Upper lobe of right lung (tissue), 1 donor: ENCODE measurements around the gene CTNNA1. TPM values are rescaled to one million over a fixed set of nuclear protein-coding genes. Genes with fewer than 3 reads are reported as not detected.

ENCODE experiments used
- ATAC-seq: fragments of 200-7000 bp; cut with Tn5 transposase; one replicate; pipeline ENCODE4 v1.9.1; 2020; ENCODE audit warnings: mild to moderate bottlenecking, moderate library complexity
- DNase-seq: peaks from one replicate; pipeline ENCODE4 v3.0.0-alpha.2; 2020
- H3K27ac ChIP-seq: fragments of 200-600 bp; one replicate; pipeline ENCODE4 v1.8.0; 2022
- H3K27me3 ChIP-seq: fragments of 200-600 bp; one replicate; pipeline ENCODE4 v1.8.0; 2022; ENCODE audit warnings: mild to moderate bottlenecking
- H3K36me3 ChIP-seq: fragments of 200-600 bp; one replicate; pipeline ENCODE4 v1.8.0; 2022
- H3K4me1 ChIP-seq: fragments of 200-600 bp; one replicate; pipeline ENCODE4 v1.8.0; 2022
- H3K4me3 ChIP-seq: fragments of 200-600 bp; one replicate; pipeline ENCODE4 v1.8.0; 2022; ENCODE audit warnings: mild to moderate bottlenecking
- H3K9me3 ChIP-seq: fragments of 200-600 bp; one replicate; pipeline ENCODE4 v1.8.0; 2022
- intact Hi-C: fragments of 100-400 bp; cut with DNase I; formaldehyde crosslinking; loops from one replicate; pipeline ENCODE4 v1.11.0; 2022
- total RNA-seq: library from RNA; stranded (reverse); fragmentation: NEBNext Ultra II Directional; extraction: Animal tissue kit (Norgen Biotek cat#: 25700); gene quantifications from one replicate; pipeline ENCODE4 v1.2.1, GENCODE V29; 2021
- TF ChIP-seq, protein P1 (sequence below): fragments of 200-600 bp; IDR thresholded peaks from one replicate; pipeline ENCODE4 v1.8.0; 2022; ENCODE audit warnings: antibody characterized with exemption
- donor health status: DM: no; HTN: yes; CAD: no; lungs with severe emphysema.

CTNNA1 gene
- total RNA-seq, 1 donor from 2014 or later, result 362 TPM

DNA sequence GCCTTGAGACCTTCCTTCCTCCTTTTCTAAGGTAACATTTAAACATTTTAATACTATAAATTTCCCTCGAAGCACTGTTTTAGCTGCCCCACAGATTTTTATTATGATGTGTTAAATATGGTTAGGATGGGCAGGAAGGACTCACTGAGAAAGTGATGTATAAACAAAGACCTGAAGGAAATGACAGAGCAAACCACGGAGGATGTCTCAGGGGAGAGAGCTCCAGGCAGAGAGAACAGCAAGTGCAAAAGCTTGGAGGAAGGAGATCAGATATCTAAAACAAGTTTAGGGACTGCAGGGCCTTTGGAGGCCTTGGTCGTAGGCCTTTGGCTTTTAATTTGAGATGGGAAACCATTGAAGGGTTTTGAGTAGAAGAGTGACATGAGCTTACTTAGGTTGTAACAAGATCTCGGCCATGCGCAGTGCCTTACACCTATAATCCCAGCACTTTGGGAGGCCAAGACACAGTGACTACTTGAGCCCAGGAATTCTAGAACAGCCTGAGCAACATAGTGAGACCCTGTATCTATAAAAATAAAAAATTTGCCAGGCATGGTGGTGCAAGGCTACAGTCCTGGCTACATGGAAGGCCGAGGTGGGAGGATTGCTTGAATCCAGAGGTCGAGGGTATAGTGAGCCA lies 157.4 kb downstream of the CTNNA1 start:
- H3K27me3 ChIP-seq, result no peaks in the 10 kb centered on the region
- DNase-seq (no peak), ATAC-seq (no peak)
- TF ChIP-seq, protein P1, sequence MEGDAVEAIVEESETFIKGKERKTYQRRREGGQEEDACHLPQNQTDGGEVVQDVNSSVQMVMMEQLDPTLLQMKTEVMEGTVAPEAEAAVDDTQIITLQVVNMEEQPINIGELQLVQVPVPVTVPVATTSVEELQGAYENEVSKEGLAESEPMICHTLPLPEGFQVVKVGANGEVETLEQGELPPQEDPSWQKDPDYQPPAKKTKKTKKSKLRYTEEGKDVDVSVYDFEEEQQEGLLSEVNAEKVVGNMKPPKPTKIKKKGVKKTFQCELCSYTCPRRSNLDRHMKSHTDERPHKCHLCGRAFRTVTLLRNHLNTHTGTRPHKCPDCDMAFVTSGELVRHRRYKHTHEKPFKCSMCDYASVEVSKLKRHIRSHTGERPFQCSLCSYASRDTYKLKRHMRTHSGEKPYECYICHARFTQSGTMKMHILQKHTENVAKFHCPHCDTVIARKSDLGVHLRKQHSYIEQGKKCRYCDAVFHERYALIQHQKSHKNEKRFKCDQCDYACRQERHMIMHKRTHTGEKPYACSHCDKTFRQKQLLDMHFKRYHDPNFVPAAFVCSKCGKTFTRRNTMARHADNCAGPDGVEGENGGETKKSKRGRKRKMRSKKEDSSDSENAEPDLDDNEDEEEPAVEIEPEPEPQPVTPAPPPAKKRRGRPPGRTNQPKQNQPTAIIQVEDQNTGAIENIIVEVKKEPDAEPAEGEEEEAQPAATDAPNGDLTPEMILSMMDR, result no peak
- H3K4me3 ChIP-seq, result no peak overlapping the region
- no peak overlapping the region for H3K27ac ChIP-seq
- H3K36me3 ChIP-seq, result peaks cover 25% of the 10 kb centered on the region
- H3K4me1 ChIP-seq, result no peaks in the 10 kb centered on the region
- intact Hi-C loops, result no loop called here
- H3K9me3 ChIP-seq, result no peaks in the 10 kb centered on the region

DNA sequence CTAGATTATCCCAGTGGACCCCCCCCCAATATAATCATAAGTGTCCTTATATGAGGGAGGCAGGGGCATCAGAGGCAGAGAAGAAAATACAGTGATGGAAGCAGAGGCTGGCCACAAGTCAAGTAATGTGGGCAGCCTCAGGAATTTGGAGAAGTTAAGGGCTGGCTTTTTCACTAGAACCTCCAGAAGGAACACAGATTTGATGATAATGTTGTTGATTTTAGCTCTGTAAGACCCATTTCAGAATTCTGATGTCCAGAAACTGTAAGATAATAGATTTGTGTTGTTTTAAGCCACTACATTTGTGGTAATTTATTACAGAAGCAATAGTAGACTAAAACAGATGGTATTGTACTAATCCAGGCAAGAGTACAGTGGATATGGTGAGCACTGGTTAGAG lies 158.2 kb downstream of the CTNNA1 start:
- intact Hi-C loops, result no loop called here
- H3K27ac ChIP-seq, result no peak overlapping the region
- peaks cover 20% of the 10 kb centered on the region for H3K36me3 ChIP-seq

DNA sequence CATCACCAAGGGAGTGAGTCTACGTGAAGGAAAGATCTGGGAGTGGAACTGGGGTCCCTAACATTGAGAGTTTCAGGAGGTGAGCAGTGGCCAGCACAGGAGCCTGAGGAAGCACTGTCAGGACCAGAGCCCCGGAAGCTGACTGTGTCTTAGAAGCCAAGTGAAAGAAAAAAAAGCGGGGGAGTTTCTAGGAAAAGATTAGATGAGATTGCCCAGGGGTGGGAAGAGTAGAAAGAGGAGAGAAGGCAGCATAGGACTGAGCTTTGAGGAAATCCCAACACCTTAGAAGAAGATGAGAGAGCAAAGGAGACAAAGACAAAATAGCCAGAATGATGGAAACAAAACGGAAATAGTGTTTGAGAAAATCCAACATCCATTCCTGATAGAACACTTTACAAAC lies 158.9 kb downstream of the CTNNA1 start:
- ATAC-seq, result no peak
- Histone ChIP-seq H3K36me3 (peaks cover 20% of the 10 kb centered on the region), H3K9me3 (no peaks in the 10 kb centered on the region)

More for the DNA sequence above, 158.2 kb downstream of the CTNNA1 start:
- ATAC-seq, result no peak
- no peak for DNase-seq
- Histone ChIP-seq H3K4me3 (no peak overlapping the region), H3K4me1 (no peaks in the 10 kb centered on the region), H3K9me3 (no peaks in the 10 kb centered on the region), H3K27me3 (no peaks in the 10 kb centered on the region)
- TF ChIP-seq, protein P1, result no peak

DNA sequence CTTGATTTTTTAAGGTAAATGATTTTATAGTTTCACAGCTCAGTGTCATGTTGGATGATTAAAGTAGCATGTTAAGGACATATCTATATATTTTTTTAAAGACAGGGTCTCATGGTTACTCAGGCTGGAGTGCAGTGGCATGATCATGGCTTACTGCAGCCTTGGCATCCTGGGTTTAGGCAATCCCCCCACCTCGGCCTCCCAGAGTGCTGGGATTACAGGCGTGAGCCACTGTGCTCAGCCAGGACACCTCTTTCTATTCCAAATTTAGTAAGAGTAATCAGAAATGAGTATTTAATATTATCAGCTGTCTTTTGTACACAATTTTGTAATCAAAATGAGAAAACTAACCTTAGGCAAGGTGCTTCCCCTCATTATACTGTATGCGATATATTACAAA lies 160.5 kb downstream of the CTNNA1 start:
- no peak overlapping the region for H3K27ac ChIP-seq
- TF ChIP-seq, protein P1, result no peak
- H3K27me3 ChIP-seq, result no peaks in the 10 kb centered on the region
- intact Hi-C loops, result no loop called here
- no peak for DNase-seq
- ATAC-seq, result no peak
- no peak overlapping the region for H3K4me3 ChIP-seq
- H3K9me3 ChIP-seq, result no peaks in the 10 kb centered on the region
- H3K36me3 ChIP-seq, result peaks cover 30% of the 10 kb centered on the region
- H3K4me1 ChIP-seq, result no peaks in the 10 kb centered on the region

More for the DNA sequence above, 158.9 kb downstream of the CTNNA1 start:
- H3K4me1 ChIP-seq, result no peaks in the 10 kb centered on the region
- no peak overlapping the region for H3K4me3 ChIP-seq
- H3K27ac ChIP-seq, result no peak overlapping the region
- no peaks in the 10 kb centered on the region for H3K27me3 ChIP-seq
- DNase-seq, result no peak
- TF ChIP-seq, protein P1, result no peak
- intact Hi-C loops, result no loop called here

DNA sequence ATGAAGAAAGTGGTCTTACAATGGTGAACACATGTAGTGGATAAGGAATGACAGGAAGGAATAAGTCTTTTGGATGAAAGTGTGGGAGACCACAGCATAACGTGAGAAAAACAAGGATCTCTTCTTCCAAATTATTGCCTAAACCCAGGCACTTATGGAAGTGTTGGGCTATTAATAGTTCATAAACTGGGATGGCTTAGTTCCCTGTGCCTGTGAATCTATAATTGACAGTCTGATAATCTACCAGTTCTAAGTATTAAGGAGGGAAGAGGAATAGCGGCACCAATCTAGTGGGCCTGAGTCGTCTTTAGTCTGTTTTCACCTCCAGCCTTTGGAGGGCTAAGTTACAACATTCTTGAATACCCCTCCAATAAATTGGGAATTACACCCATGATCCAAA lies 161.1 kb downstream of the CTNNA1 start:
- ATAC-seq, result no peak
- Histone ChIP-seq H3K36me3 (peaks cover 35% of the 10 kb centered on the region), H3K9me3 (no peaks in the 10 kb centered on the region), H3K27ac (no peak overlapping the region), H3K4me1 (no peaks in the 10 kb centered on the region), H3K27me3 (no peaks in the 10 kb centered on the region), H3K4me3 (no peak overlapping the region)
- intact Hi-C loops, result no loop called here
- TF ChIP-seq, protein P1, result no peak
- no peak for DNase-seq

DNA sequence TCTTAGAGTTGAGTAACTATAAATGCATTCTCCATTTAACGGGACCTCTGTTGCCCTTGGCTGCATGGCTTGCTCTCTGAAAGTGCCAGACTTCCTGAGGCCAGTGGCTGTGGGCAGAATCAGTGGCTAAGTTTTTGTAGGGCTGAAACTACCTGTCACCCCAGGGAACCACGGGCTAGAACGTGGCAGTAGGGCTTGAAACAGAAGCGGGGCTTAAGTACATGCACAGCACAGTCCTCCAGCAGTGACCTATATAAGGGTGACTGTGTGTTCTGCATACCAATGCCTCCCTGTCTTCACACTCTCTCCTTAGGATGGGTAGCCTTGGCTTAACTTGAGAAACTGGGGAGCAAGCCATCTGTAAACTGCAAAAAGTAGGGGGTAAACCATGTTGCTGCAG lies 165.5 kb downstream of the CTNNA1 start:
- no peak overlapping the region for H3K27ac ChIP-seq
- no peak for ATAC-seq
- no peaks in the 10 kb centered on the region for H3K9me3 ChIP-seq
- intact Hi-C loops, result no loop called here
- DNase-seq, result no peak
- H3K4me3 ChIP-seq, result no peak overlapping the region
- no peaks in the 10 kb centered on the region for H3K4me1 ChIP-seq
- peaks cover 56% of the 10 kb centered on the region for H3K36me3 ChIP-seq
- no peaks in the 10 kb centered on the region for H3K27me3 ChIP-seq
- TF ChIP-seq, protein P1, result no peak
